Mesodermal cell (in vitro differentiated cells): Measurements from ENCODE around the gene FCHO1.

Experiments
- H3K27ac ChIP-seq: 2 replicates; pipeline ENCODE4 v1.7.0; 2013; ENCODE audit warnings: mild to moderate bottlenecking, low read depth, low read length, moderate library complexity; ENCODE audit not compliant: severe bottlenecking
- H3K36me3 ChIP-seq: 2 replicates; pipeline ENCODE4 v1.7.1; 2013; ENCODE audit warnings: mild to moderate bottlenecking, low read length, moderate library complexity; ENCODE audit not compliant: control insufficient read depth, insufficient read depth
- H3K4me1 ChIP-seq: one replicate; pipeline ENCODE4 v1.7.1; 2013; ENCODE audit warnings: mild to moderate bottlenecking, low read length; ENCODE audit not compliant: insufficient read depth, control insufficient read depth, poor library complexity, severe bottlenecking
- H3K4me3 ChIP-seq: 2 replicates; pipeline ENCODE4 v1.7.0; 2013; ENCODE audit warnings: low read length, control low read depth, mild to moderate bottlenecking; ENCODE audit not compliant: insufficient read depth, poor library complexity, severe bottlenecking; ENCODE audit errors: extremely low read depth
- H3K9me3 ChIP-seq: 2 replicates; pipeline ENCODE4 v1.7.1; 2013; ENCODE audit warnings: mild to moderate bottlenecking, low read length, moderate library complexity; ENCODE audit not compliant: control insufficient read depth
- WGBS, 2 experiments: methylation state at CpG; one replicate each; pipeline ENCODE4 v1.1.5; 2013; ENCODE audit warnings: missing lambda C conversion rate in 2 of 2; ENCODE audit not compliant: insufficient coverage in 2 of 2; 5-methylcytosine and 5-hydroxymethylcytosine counted together

FCHO1 gene

GRCh38 chr19:17752865-17753639, 1.8 kb downstream of the FCHO1 start:
- Histone ChIP-seq H3K27ac (no peak overlapping the region), H3K9me3 (no peaks in the 10 kb centered on the region), H3K4me3 (no peak overlapping the region), H3K4me1 (peaks cover 8% of the 10 kb centered on the region), H3K36me3 (no peaks in the 10 kb centered on the region)
- WGBS, 2 experiments = 63 to 84% methylated on average over 3 to 5 of the region's 7 CpGs

GRCh38 chr19:17753976-17754375, 2.7 kb downstream of the FCHO1 start:
- H3K9me3 ChIP-seq = no peaks in the 10 kb centered on the region
- peaks cover 8% of the 10 kb centered on the region for H3K4me1 ChIP-seq
- 48 to 56% methylated on average over 8 to 9 of the region's 9 CpGs for WGBS, 2 experiments
- H3K27ac ChIP-seq = no peak overlapping the region
- H3K4me3 ChIP-seq = no peak overlapping the region
- no peaks in the 10 kb centered on the region for H3K36me3 ChIP-seq

GRCh38 chr19:17754634-17755442, 3.6 kb downstream of the FCHO1 start:
- H3K9me3 ChIP-seq = no peaks in the 10 kb centered on the region
- H3K36me3 ChIP-seq = no peaks in the 10 kb centered on the region
- H3K27ac ChIP-seq = no peak overlapping the region
- H3K4me3 ChIP-seq = no peak overlapping the region
- WGBS, 2 experiments = 66 to 75% methylated on average over 3 of the region's 5 CpGs
- H3K4me1 ChIP-seq = peaks cover 8% of the 10 kb centered on the region

GRCh38 chr19:17755443-17755890, 4.2 kb downstream of the FCHO1 start:
- Histone ChIP-seq H3K36me3 (no peaks in the 10 kb centered on the region), H3K9me3 (no peaks in the 10 kb centered on the region), H3K4me3 (no peak overlapping the region), H3K4me1 (peaks cover 8% of the 10 kb centered on the region), H3K27ac (no peak overlapping the region)
- WGBS, 2 experiments = 50% methylated on average over 1 of the region's 1 CpG; no CpG with 5 or more reads in 1 of the 2 experiments

GRCh38 chr19:17755977-17756670, 4.8 kb downstream of the FCHO1 start:
- Histone ChIP-seq H3K4me1 (peaks cover 8% of the 10 kb centered on the region), H3K9me3 (no peaks in the 10 kb centered on the region), H3K27ac (no peak overlapping the region), H3K36me3 (no peaks in the 10 kb centered on the region), H3K4me3 (no peak overlapping the region)
- WGBS, 2 experiments = 20 to 65% methylated on average over 4 to 5 of the region's 12 CpGs

- Histone ChIP-seq H3K9me3 (no peaks in the 10 kb centered on the region), H3K36me3 (no peaks in the 10 kb centered on the region), H3K4me1 (peaks cover 8% of the 10 kb centered on the region), H3K4me3 (no peak overlapping the region), H3K27ac (no peak overlapping the region)
- 92 to 98% methylated on average over 5 to 8 of the region's 9 CpGs for WGBS, 2 experiments
Measured at GRCh38 chr19:17757125-17757524, 5.8 kb downstream of the FCHO1 start.

- WGBS, 2 experiments = 83 to 84% methylated on average over 1 to 2 of the region's 5 CpGs
Measured at GRCh38 chr19:17758515-17758914, 7.2 kb downstream of the FCHO1 start.

GRCh38 chr19:17761148-17761547, 9.9 kb downstream of the FCHO1 start:
- WGBS, 2 experiments = 88 to 100% methylated on average over 1 to 2 of the region's 4 CpGs
- Histone ChIP-seq H3K27ac (no peak overlapping the region), H3K4me3 (no peak overlapping the region), H3K4me1 (peaks cover 1% of the 10 kb centered on the region), H3K36me3 (no peaks in the 10 kb centered on the region), H3K9me3 (no peaks in the 10 kb centered on the region)

More at GRCh38 chr19:17758515-17758914, 7.2 kb downstream of the FCHO1 start:
- Histone ChIP-seq H3K27ac (no peak overlapping the region), H3K4me3 (no peak overlapping the region), H3K9me3 (no peaks in the 10 kb centered on the region), H3K4me1 (peaks cover 8% of the 10 kb centered on the region), H3K36me3 (no peaks in the 10 kb centered on the region)

GRCh38 chr19:17762505-17763229, 11.4 kb downstream of the FCHO1 start:
- Histone ChIP-seq H3K4me1 (peaks cover 2% of the 10 kb centered on the region), H3K4me3 (no peak overlapping the region), H3K27ac (no peak overlapping the region), H3K36me3 (no peaks in the 10 kb centered on the region), H3K9me3 (no peaks in the 10 kb centered on the region)
- 68 to 70% methylated on average over 16 of the region's 17 CpGs for WGBS, 2 experiments

- WGBS, 2 experiments = 80 to 100% methylated on average over 1 of the region's 7 CpGs
- no peaks in the 10 kb centered on the region for H3K36me3 ChIP-seq
Measured at GRCh38 chr19:17764348-17764747, 13.1 kb downstream of the FCHO1 start.

More at GRCh38 chr19:17764348-17764747, 13.1 kb downstream of the FCHO1 start:
- Histone ChIP-seq H3K4me3 (no peak overlapping the region), H3K9me3 (no peaks in the 10 kb centered on the region), H3K4me1 (peaks cover 2% of the 10 kb centered on the region), H3K27ac (no peak overlapping the region)
